SK-N-SH treated with all-trans-retinoic acid at 6 μM for 48 hours (cell line): Measurements from ENCODE around the gene PGM5.

Source experiments
- ZNF565 ChIP-seq: fragments of 450-650 bp; formaldehyde crosslinking; conservative IDR thresholded peaks from 2 replicates; pipeline ENCODE4 v1.5.0; 2020; ENCODE audit warnings: low read depth, mild to moderate bottlenecking, moderate library complexity
- TF ChIP-seq, protein P1 (sequence below): fragments of 250-450 bp; sonication (Bioruptor Pico); IDR thresholded peaks from 2 replicates; pipeline ENCODE4 v1.8.0; 2020; ENCODE audit warnings: mild to moderate bottlenecking, moderate library complexity, borderline replicate concordance

DNA sequence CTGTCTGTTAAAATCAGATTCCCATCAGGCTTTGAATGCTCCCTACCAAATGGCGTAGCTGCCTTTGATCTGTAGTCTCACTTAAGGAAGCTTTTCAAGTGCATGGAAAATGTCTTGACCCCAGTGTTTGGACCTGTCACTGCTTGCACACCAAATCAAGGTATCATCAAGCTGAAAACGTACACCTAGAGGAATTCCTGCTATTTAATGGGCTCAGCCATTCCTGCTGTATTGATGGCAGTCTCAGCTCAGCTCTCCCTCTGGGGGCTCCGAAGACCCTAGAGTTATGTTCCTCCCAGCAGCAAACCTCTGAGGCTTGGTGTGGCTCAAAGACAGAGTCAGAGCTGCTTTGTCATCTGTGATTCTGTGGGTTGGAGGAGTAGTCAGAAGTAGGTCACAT, 63.5 kb downstream of the PGM5 start:
- no peak for TF ChIP-seq ZNF565 (CRISPR knock-in tag)
- TF ChIP-seq, protein P1, sequence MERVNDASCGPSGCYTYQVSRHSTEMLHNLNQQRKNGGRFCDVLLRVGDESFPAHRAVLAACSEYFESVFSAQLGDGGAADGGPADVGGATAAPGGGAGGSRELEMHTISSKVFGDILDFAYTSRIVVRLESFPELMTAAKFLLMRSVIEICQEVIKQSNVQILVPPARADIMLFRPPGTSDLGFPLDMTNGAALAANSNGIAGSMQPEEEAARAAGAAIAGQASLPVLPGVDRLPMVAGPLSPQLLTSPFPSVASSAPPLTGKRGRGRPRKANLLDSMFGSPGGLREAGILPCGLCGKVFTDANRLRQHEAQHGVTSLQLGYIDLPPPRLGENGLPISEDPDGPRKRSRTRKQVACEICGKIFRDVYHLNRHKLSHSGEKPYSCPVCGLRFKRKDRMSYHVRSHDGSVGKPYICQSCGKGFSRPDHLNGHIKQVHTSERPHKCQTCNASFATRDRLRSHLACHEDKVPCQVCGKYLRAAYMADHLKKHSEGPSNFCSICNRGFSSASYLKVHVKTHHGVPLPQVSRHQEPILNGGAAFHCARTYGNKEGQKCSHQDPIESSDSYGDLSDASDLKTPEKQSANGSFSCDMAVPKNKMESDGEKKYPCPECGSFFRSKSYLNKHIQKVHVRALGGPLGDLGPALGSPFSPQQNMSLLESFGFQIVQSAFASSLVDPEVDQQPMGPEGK (CRISPR knock-in tag): no peak
